Ramos (cell line): ENCODE results near the gene SIRT4.

ENCODE experiments used
- in situ Hi-C: fragments of 300-500 bp; cut with MboI; formaldehyde crosslinking; loops from one replicate; pipeline ENCODE4 v1.14.3; 2022; ENCODE audit warnings: low sequenced_read_pairs; ENCODE audit not compliant: unreplicated experiment

Gene SIRT4

GRCh38 chr12:120359128-120359527 lies 57.0 kb downstream of the SIRT4 start:
- in situ Hi-C loops = no loop called here

GRCh38 chr12:120361506-120362208 lies 59.5 kb downstream of the SIRT4 start:
- in situ Hi-C loops = no loop called here
